ENCODE data around the gene AJAP1. TPM values are rescaled to one million over a fixed set of nuclear protein-coding genes. Genes with fewer than 3 reads are reported as not detected.

Gene AJAP1
- total and polyA plus RNA-seq, 2 of the 8 experiments (the other 6 are each of a cell fraction or from before 2014, with no cell fraction given), result 1.9 to 6.2 TPM

DNA sequence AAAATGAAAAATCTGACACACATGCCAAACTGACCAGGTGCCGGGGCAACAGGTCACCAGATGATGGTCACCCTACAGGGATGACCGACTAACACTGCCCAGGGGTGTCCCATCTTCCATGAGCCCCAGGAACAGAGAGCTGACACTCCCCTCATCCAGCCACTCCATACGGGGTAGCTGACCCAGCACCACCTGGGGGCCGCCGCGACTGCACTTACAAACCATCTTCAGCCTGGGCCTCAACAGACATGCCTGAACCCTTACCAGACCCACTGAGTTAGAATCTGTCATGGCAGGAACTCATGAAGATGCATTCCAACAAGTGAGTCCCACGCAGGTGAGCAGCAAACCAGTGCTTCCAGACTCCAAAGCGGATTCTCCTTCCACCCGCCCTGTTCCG is 31.6 kb upstream of the AJAP1 start:
- H3K27me3 ChIP-seq (replicated peaks in 1 of 4; ENCODE audit: control insufficient read depth in 3 of 4, extremely low read depth in 1 of 4, insufficient read depth in 3 of 4, low read length in 3 of 4), result no peaks in the 10 kb centered on the region
- H4K8ac ChIP-seq (ENCODE audit: extremely low read depth, insufficient read depth, low read length), result no peak overlapping the region
- no peaks in the 10 kb centered on the region for H3K36me3 ChIP-seq (ENCODE audit: control insufficient read depth in 2 of 4, insufficient read depth in 4 of 4, low read length in 3 of 4)
- H3K79me2 ChIP-seq (ENCODE audit: control insufficient read depth in 1 of 2, insufficient read depth in 2 of 2, low read length in 2 of 2), result no peaks in the 10 kb centered on the region
- FAIRE-seq, result no peak
- no peak overlapping the region for H3K27ac ChIP-seq (ENCODE audit: low read depth, low read length)
- no peaks in the 10 kb centered on the region; a peak in 1 of 7 replicates for H3K4me1 ChIP-seq (replicated peaks in 1 of 4; ENCODE audit: control insufficient read depth in 3 of 4, insufficient read depth in 4 of 4, low read length in 3 of 4)
- no peak overlapping the region for H3K18ac ChIP-seq (ENCODE audit: extremely low read depth, low read length)
- H3K4me3 ChIP-seq (ENCODE audit: extremely low read depth in 1 of 4, insufficient read depth in 2 of 4, low read depth in 3 of 4, low read length in 4 of 4), result no peak overlapping the region
- H3K4me2 ChIP-seq (ENCODE audit: insufficient read depth in 1 of 2, low read depth in 2 of 2, low read length in 2 of 2), result no peak overlapping the region
- no peak overlapping the region for H4K5ac ChIP-seq (ENCODE audit: insufficient read length, low read depth, low read length)
- H3K23me2 ChIP-seq (ENCODE audit: low read depth, low read length), result no peaks in the 10 kb centered on the region
- no peak overlapping the region for H2BK5ac ChIP-seq (ENCODE audit: low read depth, low read length)
- ChIA-PET CTCF (ENCODE audit: partially characterized antibody) (no interaction called here), POLR2A (ENCODE audit: partially characterized antibody) (no interaction called here)
- H3K9me3 ChIP-seq (ENCODE audit: insufficient read depth in 2 of 2, low read depth in 1 of 2, low read length in 1 of 2), result no peaks in the 10 kb centered on the region
- H3K56ac ChIP-seq (replicated peaks; ENCODE audit: insufficient read length, low read depth, low read length), result no peak overlapping the region
- no peak overlapping the region for H2BK20ac ChIP-seq (ENCODE audit: low read length)
- H2BK12ac ChIP-seq (ENCODE audit: low read depth, low read length), result no peak overlapping the region
- no peaks in the 10 kb centered on the region for H3K79me1 ChIP-seq (ENCODE audit: low read depth, low read length)
- no peak overlapping the region for H3K23ac ChIP-seq (ENCODE audit: insufficient read length)
- DNase-seq (ENCODE audit: low read depth in 1 of 2, low spot score in 2 of 2), result no peak
- no peak overlapping the region for H2AFZ ChIP-seq (ENCODE audit: low read length)
- no peak overlapping the region for H2AK5ac ChIP-seq (ENCODE audit: low read depth, low read length)
- TF ChIP-seq, protein P1, sequence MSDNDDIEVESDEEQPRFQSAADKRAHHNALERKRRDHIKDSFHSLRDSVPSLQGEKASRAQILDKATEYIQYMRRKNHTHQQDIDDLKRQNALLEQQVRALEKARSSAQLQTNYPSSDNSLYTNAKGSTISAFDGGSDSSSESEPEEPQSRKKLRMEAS (IDR thresholded peaks at IDR 0.05), result no peak
- TF ChIP-seq KDM4A (IDR thresholded peaks at IDR 0.05; ENCODE audit: low read depth, low read length, severe bottlenecking), result no peak
- no peak for TF ChIP-seq RFX5 (IDR thresholded peaks at IDR 0.05; ENCODE audit: borderline replicate concordance, low read depth, low read length)
- no peak for TF ChIP-seq JUND (IDR thresholded peaks at IDR 0.05; ENCODE audit: low read length)
- TF ChIP-seq EGR1 (IDR thresholded peaks at IDR 0.05; ENCODE audit: borderline replicate concordance, low read depth, low read length), result no peak
- no peak for TF ChIP-seq CBX8 (IDR thresholded peaks at IDR 0.05; ENCODE audit: borderline replicate concordance, low read depth, low read length)
- no peak overlapping the region for H4K91ac ChIP-seq (replicated peaks; ENCODE audit: insufficient read length, low read length)
- 81% methylated on average over 10 of the region's 10 CpGs; no CpG with 5 or more reads in 1 of the 2 experiments for WGBS, 2 experiments (ENCODE audit: extremely low coverage in 1 of 2, insufficient coverage in 1 of 2, insufficient read length in 1 of 2, insufficient replicate concordance in 2 of 2, low coverage in 1 of 2, low lambda C conversion rate in 2 of 2, missing lambda C conversion rate in 1 of 2)
- no peak overlapping the region for H2BK15ac ChIP-seq (ENCODE audit: low read length)
- no peaks in the 10 kb centered on the region for H4K20me1 ChIP-seq (replicated peaks in 1 of 2; ENCODE audit: control insufficient read depth in 1 of 2, insufficient read depth in 2 of 2, low read length in 2 of 2)
- H3K9ac ChIP-seq (replicated peaks in 1 of 4; ENCODE audit: extremely low read depth in 1 of 4, low read depth in 3 of 4, low read length in 3 of 4), result no peak overlapping the region
- H3K14ac ChIP-seq (ENCODE audit: insufficient read length), result no peak overlapping the region
- H3K4ac ChIP-seq (replicated peaks; ENCODE audit: insufficient read length, low read depth, low read length), result no peak overlapping the region
- no peak overlapping the region for H2BK120ac ChIP-seq (replicated peaks; ENCODE audit: low read depth, low read length)

Measured in H1 (cell line).